K562 (cell line): ENCODE measurements around the gene IGF2R. TPM values are rescaled to one million over a fixed set of nuclear protein-coding genes. Genes with fewer than 3 reads are reported as not detected.
A peak's percentile ranks its signal among the peaks of the same experiment; 100 is the strongest.

Experiments
- ARNT ChIP-seq, 2 experiments: fragments of 450-650 bp; IDR thresholded peaks; 2 replicates each; pipeline ENCODE4 v1.6.1; 2016; ENCODE audit warnings: mild to moderate bottlenecking in 1 of 2
- E2F4 ChIP-seq: sonication (generic); formaldehyde crosslinking; IDR thresholded peaks from 2 replicates; pipeline ENCODE4 v1.8.0; 2022; ENCODE audit warnings: mild to moderate bottlenecking, low read depth, missing genetic modification reagents
- EP400 ChIP-seq: fragments of 450-650 bp; IDR thresholded peaks from 2 replicates; pipeline ENCODE4 v1.6.1; 2017; ENCODE audit warnings: antibody characterized with exemption, mild to moderate bottlenecking, moderate library complexity
- ILK ChIP-seq: fragments of 450-650 bp; IDR thresholded peaks from 2 replicates; pipeline ENCODE4 v1.6.1; 2016; ENCODE audit warnings: missing genetic modification characterization, low read depth, mild to moderate bottlenecking, missing compliant biosample characterization, moderate library complexity, borderline replicate concordance
- JUND ChIP-seq, 2 experiments: IDR thresholded peaks; 2 replicates in 1 of 2; 3 replicates in 1 of 2; pipeline ENCODE4 v1.6.1; 2011; ENCODE audit warnings: borderline replicate concordance in 2 of 2, low read depth in 2 of 2, low read length in 2 of 2, improper control_type of control experiment in 1 of 2, missing biosample characterization in 1 of 2, missing genetic modification characterization in 1 of 2, missing genetic modification reagents in 1 of 2
- KDM1A ChIP-seq, 2 experiments: fragments of 450-650 bp; IDR thresholded peaks; 2 replicates each; pipeline ENCODE4 v1.6.1; 2016; ENCODE audit warnings: mild to moderate bottlenecking in 2 of 2
- MAX ChIP-seq: sonication (generic); formaldehyde crosslinking; IDR thresholded peaks from 2 replicates; pipeline ENCODE4 v1.9.0; 2022; ENCODE audit warnings: mild to moderate bottlenecking, missing genetic modification reagents
- MLLT1 ChIP-seq, 2 experiments: fragments of 450-650 bp; IDR thresholded peaks; 2 replicates each; pipeline ENCODE4 v1.6.1; 2016
- MTA3 ChIP-seq: fragments of 450-650 bp; formaldehyde crosslinking; IDR thresholded peaks from 2 replicates; pipeline ENCODE4 v1.6.1; 2017; ENCODE audit warnings: mild to moderate bottlenecking, borderline replicate concordance
- RERE ChIP-seq: sonication (generic); formaldehyde crosslinking; IDR thresholded peaks from 2 replicates; pipeline ENCODE4 v1.8.0; 2023; ENCODE audit warnings: missing genetic modification reagents, mild to moderate bottlenecking, borderline replicate concordance
- SMAD4 ChIP-seq: fragments of 250-450 bp; sonication (Bioruptor Pico); conservative IDR thresholded peaks from 2 replicates; pipeline ENCODE4 v1.8.0; 2021; ENCODE audit warnings: inconsistent platforms, mild to moderate bottlenecking, moderate library complexity
- THRA ChIP-seq: fragments of 450-650 bp; IDR thresholded peaks from 2 replicates; pipeline ENCODE4 v1.6.1; 2017; ENCODE audit warnings: mild to moderate bottlenecking, moderate library complexity
- ZBTB43 ChIP-seq: sonication (generic); formaldehyde crosslinking; IDR thresholded peaks from 2 replicates; pipeline ENCODE4 v1.8.0; 2023; ENCODE audit warnings: mild to moderate bottlenecking, missing genetic modification reagents
- ZC3H4 ChIP-seq: sonication (generic); formaldehyde crosslinking; IDR thresholded peaks from 2 replicates; pipeline ENCODE4 v1.9.0; 2021; ENCODE audit warnings: missing genetic modification reagents, borderline replicate concordance
- polyA plus RNA-seq, 8 experiments: library from polyadenylated mRNA; depleted of rRNA in 4 of 8; stranded (reverse) in 5 of 8; unstranded in 3 of 8; fragments of >200 nt; fragmentation: Nextera tagmentation in 2 of 8; fragmentation: Illumina TruSeq in 1 of 8; extraction: Ambion mirVana in 2 of 8; extraction: Trizol in 1 of 8; gene quantifications; 2 replicates each; pipeline versions ENCODE4 v1.2.1 to v1.2.3, GENCODE V29; 2011 to 2014; ENCODE audit warnings: inconsistent platforms in 1 of 8, missing spikeins in 1 of 8
- total RNA-seq, 7 experiments: library from RNA; depleted of rRNA in 6 of 7; stranded (reverse); fragments of >200 nt in 6 of 7; fragmentation: Illumina TruSeq in 2 of 7; extraction: Trizol in 2 of 7; gene quantifications; 2 replicates each; pipeline versions ENCODE4 v1.2.1 to v1.2.3, GENCODE V29; 2011 to 2021; ENCODE audit warnings: low replicate concordance in 1 of 7

The IGF2R gene
- total and polyA plus RNA-seq, 9 of the 15 experiments (the other 6 are each of a cell fraction or from before 2014, with no cell fraction given) = 3.5 to 92.3 (median 34.5) TPM

- TF ChIP-seq RERE (CRISPR knock-in tag) = no peak
- TF ChIP-seq KDM1A (IDR thresholded peaks at IDR 0.05) = peak; percentile 99 to 100
- TF ChIP-seq MTA3 = peak; percentile 91
- no peak; the same call in 1 of the 2 replicates for TF ChIP-seq ZBTB43
- peak; percentile 84 for TF ChIP-seq JUND (IDR thresholded peaks at IDR 0.05; ENCODE audit: borderline replicate concordance, low read depth, low read length)
- no peak for TF ChIP-seq JUND (tag; IDR thresholded peaks at IDR 0.05; ENCODE audit: borderline replicate concordance, low read depth, low read length)
- TF ChIP-seq ZC3H4 = no peak
- TF ChIP-seq EP400 = peak; percentile 67
- peak; percentile 98 for TF ChIP-seq SMAD4
- peak; percentile 38 to 95; a peak in 2 of 4 replicates for TF ChIP-seq MLLT1 (IDR thresholded peaks at IDR 0.05)
- no peak for TF ChIP-seq ILK (tag)
- no peak for TF ChIP-seq THRA
- peak; percentile 97 to 98 for TF ChIP-seq ARNT (IDR thresholded peaks at IDR 0.05)
- peak; percentile 92 for TF ChIP-seq MAX (CRISPR knock-in tag)
- no peak for TF ChIP-seq E2F4 (CRISPR knock-in tag)
Observed at GRCh38 chr6:160101277-160102205, 132.7 kb downstream of the IGF2R start (continued).
